ENCODE measurements around the gene CDK14. TPM values are rescaled to one million over a fixed set of nuclear protein-coding genes. Genes with fewer than 3 reads are reported as not detected.

Gene CDK14
- total and polyA plus RNA-seq, 8 donors, result 0.58 to 43.9 (median 12.2) TPM

- Histone ChIP-seq H3K27ac (no peak overlapping the region), H3K36me3 (no peaks in the 10 kb centered on the region), H3K4me1 (peaks cover 0 to 32% (median 8%) of the 10 kb centered on the region in 4 donors), H3K4me3 (no peak overlapping the region), H3K9me3 (no peaks in the 10 kb centered on the region), H3K27me3 (no peaks in the 10 kb centered on the region)
- TF ChIP-seq POLR2A (IDR thresholded peaks at IDR 0.05) (no peak), EP300 (IDR thresholded peaks at IDR 0.05) (no peak), CTCF (IDR thresholded peaks at IDR 0.05) (no peak), POLR2AphosphoS5 (IDR thresholded peaks at IDR 0.05) (no peak)
- WGBS, 5 donors, result 36 to 57% (median 49%) methylated on average over 2 of the region's 2 CpGs
- DNase-seq, result peak in 1 of 2 donors; percentile 25
- intact Hi-C loops (cut with DNase I; ENCODE audit: low total_unique reads), result no loop called here
Measured at GRCh38 chr7:90681336-90682022, 85.4 kb downstream of the CDK14 start.

GRCh38 chr7:90686146-90686545, 90.0 kb downstream of the CDK14 start:
- 24 to 38% (median 32%) methylated on average over 2 of the region's 2 CpGs for WGBS, 5 donors
- no peak for DNase-seq
- no peak overlapping the region for H3K27ac ChIP-seq
- TF ChIP-seq POLR2AphosphoS5 (IDR thresholded peaks at IDR 0.05) (no peak), EP300 (IDR thresholded peaks at IDR 0.05) (no peak), CTCF (IDR thresholded peaks at IDR 0.05) (no peak), POLR2A (IDR thresholded peaks at IDR 0.05) (no peak)
- H3K4me1 ChIP-seq, result peaks cover 0 to 21% (median 11%) of the 10 kb centered on the region in 4 donors
- H3K27me3 ChIP-seq, result no peaks in the 10 kb centered on the region
- no peaks in the 10 kb centered on the region for H3K9me3 ChIP-seq
- no peaks in the 10 kb centered on the region for H3K36me3 ChIP-seq
- intact Hi-C loops (cut with DNase I; ENCODE audit: low total_unique reads), result no loop called here
- H3K4me3 ChIP-seq, result no peak overlapping the region

- TF ChIP-seq POLR2A (IDR thresholded peaks at IDR 0.05) (no peak), CTCF (IDR thresholded peaks at IDR 0.05) (no peak), POLR2AphosphoS5 (IDR thresholded peaks at IDR 0.05) (no peak), EP300 (IDR thresholded peaks at IDR 0.05) (no peak)
- WGBS, 5 donors, result 44 to 73% (median 52%) methylated on average over 1 of the region's 1 CpG
- no peak for DNase-seq
- Histone ChIP-seq H3K27me3 (no peaks in the 10 kb centered on the region), H3K36me3 (no peaks in the 10 kb centered on the region), H3K27ac (no peak overlapping the region), H3K9me3 (no peaks in the 10 kb centered on the region), H3K4me1 (peaks cover 0 to 16% (median 11%) of the 10 kb centered on the region in 4 donors), H3K4me3 (no peak overlapping the region)
- intact Hi-C loops (cut with DNase I; ENCODE audit: low total_unique reads), result no loop called here
Measured at GRCh38 chr7:90688810-90689209, 92.7 kb downstream of the CDK14 start.

GRCh38 chr7:90689260-90689659, 93.1 kb downstream of the CDK14 start:
- H3K4me1 ChIP-seq, result peaks cover 0 to 16% (median 11%) of the 10 kb centered on the region in 4 donors
- DNase-seq, result no peak
- no peak for TF ChIP-seq CTCF (IDR thresholded peaks at IDR 0.05)
- TF ChIP-seq POLR2AphosphoS5 (IDR thresholded peaks at IDR 0.05), result no peak
- no peak for TF ChIP-seq EP300 (IDR thresholded peaks at IDR 0.05)
- no peak for TF ChIP-seq POLR2A (IDR thresholded peaks at IDR 0.05)
- WGBS, 5 donors, result 45 to 69% (median 48%) methylated on average over 1 of the region's 1 CpG
- H3K27ac ChIP-seq, result no peak overlapping the region
- H3K27me3 ChIP-seq, result no peaks in the 10 kb centered on the region
- intact Hi-C loops (cut with DNase I; ENCODE audit: low total_unique reads), result no loop called here
- no peak overlapping the region for H3K4me3 ChIP-seq
- no peaks in the 10 kb centered on the region for H3K36me3 ChIP-seq
- H3K9me3 ChIP-seq, result no peaks in the 10 kb centered on the region

All from stomach (tissue), 9 donors.